SK-N-SH treated with all-trans-retinoic acid at 6 μM for 48 hours (cell line): ENCODE results near the gene G3BP2.
"Not testable (repeated sequence)": the region's sequence is repeated elsewhere in the genome, so short reads cannot be mapped to it uniquely, and the experiment has no call there.

ENCODE experiments used
- ATAC-seq: fragments of 200-7000 bp; cut with Tn5 transposase; 3 replicates; pipeline ENCODE4 v1.9.1; 2020; ENCODE audit warnings: mild to moderate bottlenecking, moderate library complexity
- BACH2 ChIP-seq: fragments of 250-450 bp; sonication (Bioruptor Pico); IDR thresholded peaks from 2 replicates; pipeline ENCODE4 v1.9.0; 2021; ENCODE audit warnings: mild to moderate bottlenecking, borderline replicate concordance
- CSDC2 ChIP-seq: fragments of 250-450 bp; sonication (Bioruptor Pico); IDR thresholded peaks from 2 replicates; pipeline ENCODE4 v1.5.0; 2020; ENCODE audit warnings: mild to moderate bottlenecking, moderate library complexity
- ESRRG ChIP-seq: fragments of 250-450 bp; sonication (Bioruptor Pico); IDR thresholded peaks from 2 replicates; pipeline ENCODE4 v1.6.1; 2021; ENCODE audit warnings: mild to moderate bottlenecking
- GLIS3 ChIP-seq: fragments of 250-450 bp; sonication (Bioruptor Pico); IDR thresholded peaks from 2 replicates; pipeline ENCODE4 v1.5.0; 2020; ENCODE audit warnings: mild to moderate bottlenecking, moderate library complexity
- ISL1 ChIP-seq: fragments of 250-450 bp; sonication (Bioruptor Pico); IDR thresholded peaks from 2 replicates; pipeline ENCODE4 v2.1.2; 2022; ENCODE audit warnings: mild to moderate bottlenecking, moderate library complexity
- OSR1 ChIP-seq: fragments of 250-450 bp; sonication (Bioruptor Pico); IDR thresholded peaks from 2 replicates; pipeline ENCODE4 v1.8.0; 2022; ENCODE audit warnings: moderate library complexity, mild to moderate bottlenecking, inconsistent platforms
- PPARA ChIP-seq: fragments of 250-450 bp; sonication (Bioruptor Pico); IDR thresholded peaks from 2 replicates; pipeline ENCODE4 v1.5.0; 2020; ENCODE audit warnings: mild to moderate bottlenecking, borderline replicate concordance
- RARB ChIP-seq: fragments of 250-450 bp; sonication (Bioruptor Pico); IDR thresholded peaks from 2 replicates; pipeline ENCODE4 v1.8.0; 2021; ENCODE audit warnings: mild to moderate bottlenecking, moderate library complexity
- TCF4 ChIP-seq: fragments of 250-450 bp; sonication (Bioruptor Pico); IDR thresholded peaks from 2 replicates; pipeline ENCODE4 v1.8.0; 2021; ENCODE audit warnings: mild to moderate bottlenecking, moderate library complexity, borderline replicate concordance
- TOX ChIP-seq: fragments of 250-450 bp; sonication (Bioruptor Pico); IDR thresholded peaks from 2 replicates; pipeline ENCODE4 v1.8.0; 2021; ENCODE audit warnings: mild to moderate bottlenecking, moderate library complexity, borderline replicate concordance
- TSHZ2 ChIP-seq: fragments of 250-450 bp; sonication (Bioruptor Pico); IDR thresholded peaks from 2 replicates; pipeline ENCODE4 v1.5.0; 2020; ENCODE audit warnings: mild to moderate bottlenecking, moderate library complexity
- ZC3H10 ChIP-seq: fragments of 250-450 bp; sonication (Bioruptor Pico); IDR thresholded peaks from 2 replicates; pipeline ENCODE4 v1.5.1; 2021; ENCODE audit warnings: mild to moderate bottlenecking, moderate library complexity
- ZFP3 ChIP-seq: fragments of 250-450 bp; sonication (Bioruptor Pico); IDR thresholded peaks from 2 replicates; pipeline ENCODE4 v1.5.0; 2020; ENCODE audit warnings: mild to moderate bottlenecking, moderate library complexity
- ZFP30 ChIP-seq: fragments of 450-650 bp; formaldehyde crosslinking; IDR thresholded peaks from 2 replicates; pipeline ENCODE4 v1.5.0; 2022; ENCODE audit warnings: mild to moderate bottlenecking, moderate library complexity
- ZNF565 ChIP-seq: fragments of 450-650 bp; formaldehyde crosslinking; conservative IDR thresholded peaks from 2 replicates; pipeline ENCODE4 v1.5.0; 2020; ENCODE audit warnings: low read depth, mild to moderate bottlenecking, moderate library complexity
- ZNF8 ChIP-seq: fragments of 450-650 bp; formaldehyde crosslinking; IDR thresholded peaks from 2 replicates; pipeline ENCODE4 v1.5.0; 2020; ENCODE audit warnings: mild to moderate bottlenecking, moderate library complexity
- TF ChIP-seq, protein P1 (sequence below): fragments of 250-450 bp; sonication (Bioruptor Pico); IDR thresholded peaks from 2 replicates; pipeline ENCODE4 v1.8.0; 2020; ENCODE audit warnings: mild to moderate bottlenecking, moderate library complexity, borderline replicate concordance
- TF ChIP-seq, protein P2 (sequence below): fragments of 250-450 bp; sonication (Bioruptor Pico); IDR thresholded peaks from 2 replicates; pipeline ENCODE4 v1.5.1; 2021; ENCODE audit warnings: mild to moderate bottlenecking, moderate library complexity
- TF ChIP-seq, protein P3 (sequence below): fragments of 250-450 bp; sonication (Bioruptor Pico); IDR thresholded peaks from 2 replicates; pipeline ENCODE4 v1.8.0; 2021; ENCODE audit warnings: low read depth, mild to moderate bottlenecking, moderate library complexity, borderline replicate concordance
- TF ChIP-seq, protein P4 (sequence below): fragments of 250-450 bp; sonication (Bioruptor Pico); IDR thresholded peaks from 2 replicates; pipeline ENCODE4 v1.5.1; 2020; ENCODE audit warnings: low read depth, mild to moderate bottlenecking, moderate library complexity

G3BP2 gene

DNA sequence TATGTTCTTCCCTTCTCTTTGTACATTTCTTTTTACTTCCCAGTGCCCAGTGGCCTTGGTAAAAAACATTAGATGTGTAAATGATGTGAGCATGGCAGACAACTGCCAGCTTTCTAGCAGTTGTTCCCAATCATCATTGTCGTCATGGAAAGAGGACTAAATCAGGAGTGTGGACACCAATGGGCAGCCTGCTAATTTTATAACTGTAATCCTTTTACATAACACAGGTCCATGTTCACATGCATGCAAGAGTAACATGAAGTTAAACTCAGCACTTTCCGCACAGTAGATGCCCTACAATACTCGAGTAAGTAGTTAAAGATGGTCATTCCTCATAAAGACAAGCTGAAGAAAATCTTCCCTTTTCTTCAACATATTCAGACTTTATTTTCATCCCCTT, 23.4 kb upstream of the G3BP2 start (continued):
- TF ChIP-seq, protein P1, sequence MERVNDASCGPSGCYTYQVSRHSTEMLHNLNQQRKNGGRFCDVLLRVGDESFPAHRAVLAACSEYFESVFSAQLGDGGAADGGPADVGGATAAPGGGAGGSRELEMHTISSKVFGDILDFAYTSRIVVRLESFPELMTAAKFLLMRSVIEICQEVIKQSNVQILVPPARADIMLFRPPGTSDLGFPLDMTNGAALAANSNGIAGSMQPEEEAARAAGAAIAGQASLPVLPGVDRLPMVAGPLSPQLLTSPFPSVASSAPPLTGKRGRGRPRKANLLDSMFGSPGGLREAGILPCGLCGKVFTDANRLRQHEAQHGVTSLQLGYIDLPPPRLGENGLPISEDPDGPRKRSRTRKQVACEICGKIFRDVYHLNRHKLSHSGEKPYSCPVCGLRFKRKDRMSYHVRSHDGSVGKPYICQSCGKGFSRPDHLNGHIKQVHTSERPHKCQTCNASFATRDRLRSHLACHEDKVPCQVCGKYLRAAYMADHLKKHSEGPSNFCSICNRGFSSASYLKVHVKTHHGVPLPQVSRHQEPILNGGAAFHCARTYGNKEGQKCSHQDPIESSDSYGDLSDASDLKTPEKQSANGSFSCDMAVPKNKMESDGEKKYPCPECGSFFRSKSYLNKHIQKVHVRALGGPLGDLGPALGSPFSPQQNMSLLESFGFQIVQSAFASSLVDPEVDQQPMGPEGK: no peak

DNA sequence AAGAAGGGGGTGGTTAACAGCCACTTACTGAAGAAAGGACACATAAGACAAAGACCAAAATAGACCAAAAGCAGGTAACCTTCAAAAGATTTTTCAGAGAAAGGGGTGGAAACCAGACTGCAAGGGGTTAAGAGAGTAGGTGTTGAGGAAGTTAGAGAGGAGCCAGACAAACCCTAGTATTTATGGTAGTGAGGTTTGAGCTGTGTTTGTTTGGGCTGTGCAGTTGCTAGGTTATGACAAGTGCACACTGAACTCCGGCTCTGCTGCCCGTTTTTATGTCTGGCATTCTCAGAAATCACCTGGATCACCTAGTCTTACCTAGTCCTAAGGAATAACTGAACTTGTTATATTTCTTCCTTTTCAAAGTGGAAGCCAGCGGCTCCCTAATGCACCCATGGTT, 22.9 kb upstream of the G3BP2 start:
- no peak for ATAC-seq
- TF ChIP-seq PPARA (no peak), BACH2 (CRISPR knock-in tag) (no peak), OSR1 (no peak), ZNF565 (no peak), GLIS3 (CRISPR knock-in tag) (no peak), TSHZ2 (CRISPR knock-in tag) (no peak), ZNF8 (CRISPR knock-in tag) (no peak), RARB (CRISPR knock-in tag) (no peak), ISL1 (CRISPR knock-in tag) (no peak), ESRRG (no peak), CSDC2 (no peak), TOX (CRISPR knock-in tag) (no peak), TCF4 (no peak)
- TF ChIP-seq, protein P2, sequence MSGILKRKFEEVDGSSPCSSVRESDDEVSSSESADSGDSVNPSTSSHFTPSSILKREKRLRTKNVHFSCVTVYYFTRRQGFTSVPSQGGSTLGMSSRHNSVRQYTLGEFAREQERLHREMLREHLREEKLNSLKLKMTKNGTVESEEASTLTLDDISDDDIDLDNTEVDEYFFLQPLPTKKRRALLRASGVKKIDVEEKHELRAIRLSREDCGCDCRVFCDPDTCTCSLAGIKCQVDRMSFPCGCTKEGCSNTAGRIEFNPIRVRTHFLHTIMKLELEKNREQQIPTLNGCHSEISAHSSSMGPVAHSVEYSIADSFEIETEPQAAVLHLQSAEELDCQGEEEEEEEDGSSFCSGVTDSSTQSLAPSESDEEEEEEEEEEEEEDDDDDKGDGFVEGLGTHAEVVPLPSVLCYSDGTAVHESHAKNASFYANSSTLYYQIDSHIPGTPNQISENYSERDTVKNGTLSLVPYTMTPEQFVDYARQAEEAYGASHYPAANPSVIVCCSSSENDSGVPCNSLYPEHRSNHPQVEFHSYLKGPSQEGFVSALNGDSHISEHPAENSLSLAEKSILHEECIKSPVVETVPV (CRISPR knock-in tag): no peak
- TF ChIP-seq, protein P3, sequence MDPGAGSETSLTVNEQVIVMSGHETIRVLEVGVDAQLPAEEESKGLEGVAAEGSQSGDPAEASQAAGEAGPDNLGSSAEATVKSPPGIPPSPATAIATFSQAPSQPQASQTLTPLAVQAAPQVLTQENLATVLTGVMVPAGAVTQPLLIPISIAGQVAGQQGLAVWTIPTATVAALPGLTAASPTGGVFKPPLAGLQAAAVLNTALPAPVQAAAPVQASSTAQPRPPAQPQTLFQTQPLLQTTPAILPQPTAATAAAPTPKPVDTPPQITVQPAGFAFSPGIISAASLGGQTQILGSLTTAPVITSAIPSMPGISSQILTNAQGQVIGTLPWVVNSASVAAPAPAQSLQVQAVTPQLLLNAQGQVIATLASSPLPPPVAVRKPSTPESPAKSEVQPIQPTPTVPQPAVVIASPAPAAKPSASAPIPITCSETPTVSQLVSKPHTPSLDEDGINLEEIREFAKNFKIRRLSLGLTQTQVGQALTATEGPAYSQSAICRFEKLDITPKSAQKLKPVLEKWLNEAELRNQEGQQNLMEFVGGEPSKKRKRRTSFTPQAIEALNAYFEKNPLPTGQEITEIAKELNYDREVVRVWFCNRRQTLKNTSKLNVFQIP (CRISPR knock-in tag): no peak
- TF ChIP-seq, protein P1: no peak
- TF ChIP-seq, protein P4, sequence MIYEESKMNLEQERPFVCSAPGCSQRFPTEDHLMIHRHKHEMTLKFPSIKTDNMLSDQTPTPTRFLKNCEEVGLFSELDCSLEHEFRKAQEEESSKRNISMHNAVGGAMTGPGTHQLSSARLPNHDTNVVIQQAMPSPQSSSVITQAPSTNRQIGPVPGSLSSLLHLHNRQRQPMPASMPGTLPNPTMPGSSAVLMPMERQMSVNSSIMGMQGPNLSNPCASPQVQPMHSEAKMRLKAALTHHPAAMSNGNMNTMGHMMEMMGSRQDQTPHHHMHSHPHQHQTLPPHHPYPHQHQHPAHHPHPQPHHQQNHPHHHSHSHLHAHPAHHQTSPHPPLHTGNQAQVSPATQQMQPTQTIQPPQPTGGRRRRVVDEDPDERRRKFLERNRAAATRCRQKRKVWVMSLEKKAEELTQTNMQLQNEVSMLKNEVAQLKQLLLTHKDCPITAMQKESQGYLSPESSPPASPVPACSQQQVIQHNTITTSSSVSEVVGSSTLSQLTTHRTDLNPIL (CRISPR knock-in tag): no peak

- not testable (repeated sequence) for ATAC-seq
These were observed 18.9 kb upstream of the G3BP2 start for GRCh38 chr4:75692066-75692465.

DNA sequence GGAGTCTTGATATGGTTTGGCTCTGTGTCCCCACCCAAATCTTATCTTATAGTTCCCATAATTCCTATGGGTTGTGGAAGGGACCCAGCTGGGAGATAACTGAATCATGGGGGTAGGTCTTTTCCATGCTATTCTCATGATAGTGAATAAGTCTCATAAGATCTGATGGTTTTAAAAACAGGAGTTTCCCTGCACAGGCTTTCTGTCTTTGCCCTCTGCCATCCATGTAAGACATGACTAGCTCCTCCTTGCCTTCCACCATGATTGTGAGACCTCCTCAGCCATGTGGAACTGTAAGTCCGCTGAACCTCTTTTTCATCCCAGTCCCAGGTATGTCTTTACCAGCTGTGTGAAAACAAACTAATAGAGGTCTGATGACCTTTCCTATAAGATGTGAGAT, 13.9 kb upstream of the G3BP2 start:
- not testable (repeated sequence) for ATAC-seq

DNA sequence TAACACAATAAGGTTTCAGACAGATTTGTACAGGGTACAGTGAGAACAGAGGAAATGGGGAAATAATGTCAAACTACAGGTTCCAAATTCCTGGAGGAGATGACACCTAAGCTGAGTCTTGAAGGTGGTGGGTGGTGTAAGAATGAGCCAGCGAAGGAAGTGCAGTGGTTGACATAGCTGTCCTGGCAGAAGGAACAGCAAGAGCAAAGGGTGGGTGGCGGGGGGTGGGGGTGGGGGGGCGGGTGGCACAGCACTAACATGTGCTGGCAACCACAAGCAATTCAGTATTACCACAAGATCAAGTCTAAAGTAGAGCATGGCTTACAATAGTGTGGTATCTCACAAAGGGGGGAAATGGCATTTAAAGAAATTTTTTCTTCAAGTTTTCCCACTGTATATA, 13.1 kb upstream of the G3BP2 start:
- ATAC-seq: no peak
- no peak for TF ChIP-seq CSDC2
- TF ChIP-seq ZFP30 (CRISPR knock-in tag): no peak
- TF ChIP-seq ESRRG: no peak
- TF ChIP-seq ZC3H10 (CRISPR knock-in tag): no peak
- TF ChIP-seq, protein P1: no peak
- TF ChIP-seq ZFP3 (CRISPR knock-in tag): no peak
- TF ChIP-seq ISL1 (CRISPR knock-in tag): no peak
- no peak for TF ChIP-seq ZNF8 (CRISPR knock-in tag)
- TF ChIP-seq, protein P2 (CRISPR knock-in tag): no peak
